ENCODE measurements around the gene SYNGR3.
"Not testable (repeated sequence)": the region's sequence is repeated elsewhere in the genome, so short reads cannot be mapped to it uniquely, and the experiment has no call there.

The SYNGR3 gene

GRCh38 chr16:1960665-1961630, 28.8 kb upstream of the SYNGR3 start:
- DNase-seq = peak; percentile 79

DNA sequence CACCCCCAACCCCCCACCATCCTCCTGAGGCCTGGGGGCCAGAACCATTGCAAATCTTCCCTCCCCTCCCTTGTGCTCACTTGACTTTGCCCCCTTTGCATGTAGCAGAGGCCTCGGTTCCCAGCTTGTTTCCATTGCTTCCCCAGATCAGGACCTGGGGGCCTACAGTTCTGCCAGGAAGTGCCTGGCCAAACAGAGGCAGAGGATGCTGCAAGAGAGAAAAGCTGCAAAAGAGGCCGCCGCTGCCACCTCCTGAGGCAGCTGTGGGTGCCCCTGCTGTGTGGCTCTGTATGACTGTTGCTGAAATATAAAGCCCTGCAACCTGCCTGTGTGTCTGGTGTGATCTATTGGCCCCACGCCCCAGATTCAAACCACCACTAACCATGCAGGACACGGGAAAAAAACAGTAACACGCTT, 28.1 kb upstream of the SYNGR3 start:
- DNase-seq = no peak

GRCh38 chr16:1962161-1963153, 27.3 kb upstream of the SYNGR3 start:
- DNase-seq = not testable (repeated sequence)

DNA sequence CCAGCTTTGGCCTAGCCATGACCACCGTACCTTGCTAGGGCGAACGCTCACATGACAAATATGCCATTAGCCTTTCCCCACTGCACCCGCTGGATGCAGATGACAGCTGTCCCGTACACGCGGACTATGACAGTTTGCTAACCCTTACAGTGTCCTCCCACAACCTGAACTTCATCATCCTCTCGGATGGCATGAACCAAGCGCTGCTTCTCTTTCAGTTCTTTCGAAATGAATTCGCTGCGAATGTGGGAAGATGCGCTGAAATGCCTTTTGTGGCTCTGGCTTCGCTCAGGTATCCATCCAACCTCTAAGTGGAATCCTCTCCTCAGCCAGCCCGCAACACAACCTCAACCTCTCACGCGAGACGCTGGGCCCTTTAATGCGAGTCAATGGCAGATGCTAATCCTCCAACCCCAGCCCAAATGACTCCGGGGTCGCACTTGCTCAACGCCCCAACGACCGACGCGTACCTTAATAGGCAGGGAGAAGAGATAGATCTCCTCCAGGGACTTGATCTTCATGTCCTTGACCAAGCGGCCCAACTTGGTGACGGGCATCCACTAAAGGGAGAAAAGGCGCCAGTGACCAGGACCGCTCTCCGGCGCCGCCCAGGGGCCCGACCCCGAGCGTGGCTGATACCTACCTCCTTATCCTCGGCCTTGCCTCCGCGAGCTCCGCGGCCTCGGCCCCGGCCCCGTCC, 25.8 kb upstream of the SYNGR3 start:
- no peak for DNase-seq

DNA sequence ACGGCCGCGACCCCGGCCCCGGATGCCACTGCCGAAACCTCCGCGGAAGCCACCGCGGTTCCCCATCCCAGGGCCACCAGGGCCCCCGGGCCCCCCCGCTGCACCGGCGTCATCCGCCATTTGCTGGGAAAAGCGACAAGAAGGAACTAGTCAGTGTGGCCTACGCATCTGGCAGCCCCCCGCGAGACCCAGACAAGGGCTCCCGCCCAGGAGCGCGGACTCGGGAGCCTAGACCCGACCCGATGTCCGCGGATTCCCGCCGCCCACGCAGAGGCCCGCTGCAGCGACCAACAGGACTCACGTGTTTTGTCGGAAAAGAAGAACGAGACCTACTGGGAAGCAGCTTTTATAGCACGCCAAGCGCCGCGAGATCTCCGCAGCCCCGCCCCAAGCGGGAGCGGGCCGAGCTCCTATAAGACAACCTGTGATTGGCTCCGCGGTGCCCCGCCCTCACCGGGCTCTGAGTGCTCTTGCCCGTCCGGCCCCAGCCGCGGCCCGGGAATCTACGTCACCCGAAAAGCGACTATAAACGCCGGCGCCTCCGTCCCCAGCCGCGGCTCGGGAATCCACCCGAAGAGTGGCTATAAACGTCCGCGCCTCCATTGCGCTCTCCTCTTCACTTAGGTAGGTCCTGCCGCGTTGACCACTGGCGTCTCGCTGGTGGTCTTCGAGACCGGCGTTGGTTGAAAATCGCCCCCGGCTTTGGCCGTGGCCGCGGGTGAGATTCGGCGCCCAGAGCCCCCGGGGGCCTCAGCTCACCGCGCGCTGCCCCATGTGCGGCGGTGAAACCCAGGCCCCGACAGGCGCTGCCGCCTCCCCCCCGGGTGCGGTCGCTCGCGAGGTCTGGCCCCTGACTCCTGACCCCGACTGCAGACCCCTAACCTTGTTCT, 25.0 kb upstream of the SYNGR3 start, which contains the start of gene RPS2:
TSS of gene RPS2 (minus strand) at position 321 of the 890 bp plus-strand sequence. CDS start at position 120, 201 bp downstream.
- peak; percentile 92 for DNase-seq

- DNase-seq = no peak
Observed at GRCh38 chr16:1965396-1966001, 24.3 kb upstream of the SYNGR3 start.

GRCh38 chr16:1966460-1966859, 23.3 kb upstream of the SYNGR3 start, which contains the start of gene RNF151:
Gene RNF151 (plus strand): TSS chr16:1966856. CDS start chr16:1966882, 26 bp downstream.
- no peak for DNase-seq

DNA sequence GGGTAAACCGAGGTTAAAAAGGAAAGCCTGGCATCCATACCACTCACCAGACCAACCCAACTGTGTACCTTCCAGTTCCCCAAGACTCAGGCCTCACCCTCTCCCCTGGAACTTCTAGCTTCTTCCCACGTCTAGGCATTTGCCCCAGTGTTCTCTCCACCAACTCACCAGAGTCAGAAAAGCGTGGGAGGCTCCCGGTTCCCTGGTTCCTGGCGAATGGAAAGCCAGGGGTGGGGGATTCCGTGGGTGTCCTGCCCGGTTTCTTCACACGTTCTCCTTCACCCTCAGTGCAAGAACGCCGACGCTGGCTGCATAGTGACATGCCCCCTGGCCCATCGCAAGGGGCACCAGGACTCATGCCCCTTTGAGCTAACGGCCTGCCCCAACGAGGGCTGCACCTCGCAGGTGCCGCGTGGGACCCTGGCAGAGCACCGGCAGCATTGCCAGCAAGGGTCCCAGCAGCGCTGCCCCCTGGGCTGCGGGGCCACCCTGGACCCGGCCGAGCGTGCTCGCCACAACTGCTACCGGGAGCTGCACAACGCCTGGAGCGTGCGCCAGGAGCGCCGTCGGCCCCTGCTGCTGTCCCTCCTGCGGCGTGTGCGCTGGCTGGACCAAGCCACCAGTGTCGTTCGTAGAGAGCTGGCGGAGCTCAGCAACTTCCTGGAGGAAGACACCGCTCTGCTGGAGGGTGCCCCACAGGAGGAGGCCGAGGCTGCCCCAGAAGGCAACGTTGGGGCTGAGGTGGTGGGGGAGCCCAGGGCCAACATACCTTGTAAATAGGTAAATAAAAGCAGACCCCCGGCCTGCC, 21.4 kb upstream of the SYNGR3 start:
- no peak for DNase-seq

DNA sequence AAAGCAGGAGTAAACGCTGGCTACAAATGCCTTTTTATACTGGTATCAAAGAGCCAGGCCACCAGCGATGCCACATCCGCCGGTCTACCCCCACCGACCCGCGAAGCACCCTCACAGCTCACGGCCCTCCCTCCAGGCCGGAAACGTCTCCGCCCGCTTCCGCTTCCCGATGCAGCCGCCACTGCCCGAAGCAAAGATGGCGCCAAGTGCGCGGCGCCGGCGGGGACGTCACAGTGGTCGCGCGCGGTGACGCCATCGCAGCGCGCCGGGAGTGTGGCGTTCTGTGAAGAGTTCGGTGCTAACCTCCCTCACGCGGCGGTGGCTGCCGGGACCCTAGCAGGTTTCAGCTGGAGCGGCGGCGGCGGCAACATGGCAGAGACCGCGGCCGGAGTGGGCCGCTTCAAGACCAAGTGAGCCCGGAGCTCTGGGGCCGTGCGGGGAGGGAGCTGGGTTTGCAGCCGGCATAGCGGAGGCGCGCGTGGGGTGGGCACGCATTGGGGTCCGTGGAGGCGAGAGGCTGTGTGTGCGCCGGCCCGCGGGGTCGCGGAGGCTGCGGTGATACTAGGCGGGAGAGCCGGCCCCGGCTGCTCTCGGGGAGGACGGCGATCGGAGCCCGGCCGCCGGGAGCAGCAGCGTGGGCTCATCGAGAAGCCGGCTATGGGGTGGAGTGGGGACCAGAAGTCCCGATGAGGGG, 17.8 kb upstream of the SYNGR3 start, which contains the start of gene TBL3:
TSS of gene TBL3 (plus strand) at position 258 of the 694 bp plus-strand sequence. CDS start at position 370, 112 bp downstream.
- peak; percentile 67 for DNase-seq

- no peak for DNase-seq
Observed at GRCh38 chr16:1972490-1972877, 17.3 kb upstream of the SYNGR3 start.

DNA sequence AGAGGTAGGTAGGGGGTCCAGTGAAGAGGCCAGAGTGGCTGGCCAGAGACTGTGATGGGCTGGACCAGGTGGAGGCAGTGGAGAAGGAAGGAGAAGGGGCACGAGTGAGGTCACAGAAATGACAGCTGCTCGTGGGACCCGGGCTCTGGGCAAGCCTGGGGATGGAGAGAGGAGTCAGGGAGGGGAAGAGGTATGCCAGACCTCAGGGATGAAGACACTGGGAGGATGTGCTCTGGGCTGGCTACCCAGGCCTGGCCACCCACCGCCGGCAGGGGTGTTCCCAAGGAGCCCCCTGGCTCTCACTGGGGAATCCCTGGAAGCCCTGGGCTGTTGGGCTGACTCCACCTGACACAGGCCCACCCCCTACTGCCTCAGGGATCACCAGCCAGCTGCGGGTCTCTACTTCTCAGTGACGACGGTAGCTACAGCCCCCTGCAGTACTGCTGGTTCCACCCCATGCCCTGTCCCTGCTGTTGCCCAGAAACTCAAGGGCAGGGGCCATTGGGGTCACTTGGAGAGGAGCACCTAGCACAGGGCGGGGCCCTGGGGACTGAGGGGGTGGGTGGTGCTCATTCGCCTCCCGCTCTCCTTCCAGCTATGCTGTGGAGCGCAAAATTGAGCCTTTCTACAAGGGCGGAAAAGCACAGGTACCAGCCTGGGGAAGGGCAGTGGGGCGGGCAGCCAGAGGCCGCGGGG, 16.2 kb upstream of the SYNGR3 start:
- DNase-seq = no peak

GRCh38 chr16:1974157-1975070, 15.4 kb upstream of the SYNGR3 start:
- DNase-seq = no peak

DNA sequence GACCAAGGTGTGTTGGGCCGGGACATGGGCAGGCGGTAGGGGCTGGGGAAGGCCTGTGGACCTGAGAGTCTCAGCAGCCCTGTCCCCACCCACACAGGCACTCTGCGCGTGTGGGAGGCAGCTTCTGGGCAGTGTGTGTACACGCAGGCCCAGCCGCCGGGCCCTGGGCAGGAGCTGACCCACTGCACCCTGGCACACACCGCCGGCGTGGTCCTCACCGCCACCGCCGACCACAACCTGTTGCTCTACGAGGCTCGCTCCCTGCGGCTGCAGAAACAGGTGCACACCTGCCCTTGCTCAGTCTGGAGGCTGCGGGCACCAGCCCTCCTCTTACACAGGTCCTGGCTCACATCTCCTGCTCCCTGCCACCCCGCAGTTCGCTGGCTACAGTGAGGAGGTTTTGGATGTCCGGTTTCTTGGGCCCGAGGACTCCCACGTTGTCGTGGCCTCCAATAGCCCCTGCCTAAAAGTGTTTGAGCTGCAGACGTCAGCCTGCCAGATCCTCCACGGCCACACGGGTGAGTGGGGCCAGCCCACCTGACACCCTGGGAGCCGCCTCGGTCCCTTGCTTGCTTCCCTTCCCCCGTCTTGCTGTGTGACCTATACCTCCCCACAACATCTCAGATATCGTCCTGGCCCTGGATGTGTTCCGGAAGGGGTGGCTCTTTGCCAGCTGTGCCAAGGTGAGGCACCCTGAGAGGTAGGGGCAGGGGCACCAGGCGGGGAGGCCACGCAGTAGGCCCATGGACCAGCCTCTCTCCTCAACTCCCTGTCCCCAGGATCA, 14.1 kb upstream of the SYNGR3 start:
- DNase-seq = no peak

GRCh38 chr16:1976216-1976520, 13.6 kb upstream of the SYNGR3 start:
- no peak for DNase-seq

- DNase-seq = no peak
Observed at GRCh38 chr16:1976951-1977874, 12.6 kb upstream of the SYNGR3 start.

GRCh38 chr16:1977875-1978268, 11.9 kb upstream of the SYNGR3 start:
- no peak for DNase-seq
